ENCODE data around the gene RFK. TPM values are rescaled to one million over a fixed set of nuclear protein-coding genes. Genes with fewer than 3 reads are reported as not detected.

The RFK gene
- total and polyA plus RNA-seq, 2 of the 13 experiments (the other 11 are each of a cell fraction or from before 2014, with no cell fraction given) = 18.2 to 37.2 TPM

DNA sequence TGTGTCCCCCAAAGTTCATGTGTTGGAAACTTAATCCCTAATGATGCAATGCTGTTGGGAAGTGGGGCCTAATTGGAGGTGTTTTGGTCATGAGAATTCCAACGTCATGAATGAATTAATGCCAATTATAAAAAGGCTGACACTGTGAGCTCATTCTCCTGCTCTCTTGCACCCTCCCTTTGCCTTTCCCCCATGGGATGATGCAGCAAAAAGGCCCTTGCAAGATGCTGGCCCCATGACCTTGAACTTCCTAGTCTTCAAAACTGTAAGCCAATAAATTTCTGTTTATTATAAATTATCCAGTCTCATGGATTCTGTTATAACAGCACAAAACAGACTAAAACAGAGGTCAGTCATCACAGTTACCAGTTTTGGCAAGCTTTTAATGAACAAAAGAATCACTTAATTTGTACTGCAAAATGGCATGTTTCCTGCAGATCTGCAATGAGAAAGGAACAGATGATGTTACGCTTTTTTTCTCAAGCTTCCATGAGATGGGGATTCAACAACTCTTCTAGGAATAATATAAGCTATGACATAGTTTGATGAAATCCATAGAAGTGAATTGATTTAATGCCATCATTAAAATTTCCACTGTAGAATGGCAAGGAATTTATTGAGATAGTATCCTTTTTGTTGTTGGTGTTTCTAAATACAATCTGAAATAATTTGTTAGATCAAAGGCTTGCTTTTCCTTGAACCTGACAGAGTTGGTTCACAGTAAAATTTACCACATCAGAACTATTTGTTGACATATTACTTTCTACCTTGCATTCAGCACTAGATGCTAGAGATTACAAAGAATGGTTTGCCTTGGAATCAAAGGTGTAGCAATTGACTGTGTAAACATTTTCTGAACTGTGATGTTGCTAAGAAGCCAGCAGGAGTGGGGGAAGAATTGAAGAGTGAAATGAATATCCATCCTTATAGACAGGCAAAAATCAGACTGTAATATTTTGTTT is 29.3 kb upstream of the RFK start (continued):
- TF ChIP-seq ARID4A (CRISPR knock-in tag; IDR thresholded peaks at IDR 0.05; ENCODE audit: borderline replicate concordance) (no peak), HIVEP1 (CRISPR knock-in tag; IDR thresholded peaks at IDR 0.05) (no peak), ZNF280D (CRISPR knock-in tag; IDR thresholded peaks at IDR 0.05) (no peak), ZNF792 (CRISPR knock-in tag; IDR thresholded peaks at IDR 0.05) (no peak), ZNF3 (CRISPR knock-in tag; IDR thresholded peaks at IDR 0.05) (no peak), ZNF451 (CRISPR knock-in tag; IDR thresholded peaks at IDR 0.05) (no peak), ZBTB7B (CRISPR knock-in tag; IDR thresholded peaks at IDR 0.05) (no peak), ZNF264 (CRISPR knock-in tag; IDR thresholded peaks at IDR 0.05) (no peak), ZNF678 (CRISPR knock-in tag; IDR thresholded peaks at IDR 0.05) (no peak), ZNF432 (CRISPR knock-in tag; IDR thresholded peaks at IDR 0.05; ENCODE audit: borderline replicate concordance) (no peak)
- TF ChIP-seq, protein P1, sequence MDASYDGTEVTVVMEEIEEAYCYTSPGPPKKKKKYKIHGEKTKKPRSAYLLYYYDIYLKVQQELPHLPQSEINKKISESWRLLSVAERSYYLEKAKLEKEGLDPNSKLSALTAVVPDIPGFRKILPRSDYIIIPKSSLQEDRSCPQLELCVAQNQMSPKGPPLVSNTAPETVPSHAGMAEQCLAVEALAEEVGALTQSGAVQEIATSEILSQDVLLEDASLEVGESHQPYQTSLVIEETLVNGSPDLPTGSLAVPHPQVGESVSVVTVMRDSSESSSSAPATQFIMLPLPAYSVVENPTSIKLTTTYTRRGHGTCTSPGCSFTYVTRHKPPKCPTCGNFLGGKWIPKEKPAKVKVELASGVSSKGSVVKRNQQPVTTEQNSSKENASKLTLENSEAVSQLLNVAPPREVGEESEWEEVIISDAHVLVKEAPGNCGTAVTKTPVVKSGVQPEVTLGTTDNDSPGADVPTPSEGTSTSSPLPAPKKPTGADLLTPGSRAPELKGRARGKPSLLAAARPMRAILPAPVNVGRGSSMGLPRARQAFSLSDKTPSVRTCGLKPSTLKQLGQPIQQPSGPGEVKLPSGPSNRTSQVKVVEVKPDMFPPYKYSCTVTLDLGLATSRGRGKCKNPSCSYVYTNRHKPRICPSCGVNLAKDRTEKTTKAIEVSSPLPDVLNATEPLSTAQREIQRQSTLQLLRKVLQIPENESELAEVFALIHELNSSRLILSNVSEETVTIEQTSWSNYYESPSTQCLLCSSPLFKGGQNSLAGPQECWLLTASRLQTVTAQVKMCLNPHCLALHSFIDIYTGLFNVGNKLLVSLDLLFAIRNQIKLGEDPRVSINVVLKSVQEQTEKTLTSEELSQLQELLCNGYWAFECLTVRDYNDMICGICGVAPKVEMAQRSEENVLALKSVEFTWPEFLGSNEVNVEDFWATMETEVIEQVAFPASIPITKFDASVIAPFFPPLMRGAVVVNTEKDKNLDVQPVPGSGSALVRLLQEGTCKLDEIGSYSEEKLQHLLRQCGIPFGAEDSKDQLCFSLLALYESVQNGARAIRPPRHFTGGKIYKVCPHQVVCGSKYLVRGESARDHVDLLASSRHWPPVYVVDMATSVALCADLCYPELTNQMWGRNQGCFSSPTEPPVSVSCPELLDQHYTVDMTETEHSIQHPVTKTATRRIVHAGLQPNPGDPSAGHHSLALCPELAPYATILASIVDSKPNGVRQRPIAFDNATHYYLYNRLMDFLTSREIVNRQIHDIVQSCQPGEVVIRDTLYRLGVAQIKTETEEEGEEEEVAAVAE (CRISPR knock-in tag; IDR thresholded peaks at IDR 0.05; ENCODE audit: borderline replicate concordance) = no peak
- TF ChIP-seq, protein P2, sequence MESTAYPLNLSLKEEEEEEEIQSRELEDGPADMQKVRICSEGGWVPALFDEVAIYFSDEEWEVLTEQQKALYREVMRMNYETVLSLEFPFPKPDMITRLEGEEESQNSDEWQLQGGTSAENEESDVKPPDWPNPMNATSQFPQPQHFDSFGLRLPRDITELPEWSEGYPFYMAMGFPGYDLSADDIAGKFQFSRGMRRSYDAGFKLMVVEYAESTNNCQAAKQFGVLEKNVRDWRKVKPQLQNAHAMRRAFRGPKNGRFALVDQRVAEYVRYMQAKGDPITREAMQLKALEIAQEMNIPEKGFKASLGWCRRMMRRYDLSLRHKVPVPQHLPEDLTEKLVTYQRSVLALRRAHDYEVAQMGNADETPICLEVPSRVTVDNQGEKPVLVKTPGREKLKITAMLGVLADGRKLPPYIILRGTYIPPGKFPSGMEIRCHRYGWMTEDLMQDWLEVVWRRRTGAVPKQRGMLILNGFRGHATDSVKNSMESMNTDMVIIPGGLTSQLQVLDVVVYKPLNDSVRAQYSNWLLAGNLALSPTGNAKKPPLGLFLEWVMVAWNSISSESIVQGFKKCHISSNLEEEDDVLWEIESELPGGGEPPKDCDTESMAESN (CRISPR knock-in tag; conservative IDR thresholded peaks at IDR 0.05) = no peak

All from HepG2 (cell line).